H1 (cell line): ENCODE results near the gene C1D. TPM values are rescaled to one million over a fixed set of nuclear protein-coding genes. Genes with fewer than 3 reads are reported as not detected.

Experiments
- polyA plus RNA-seq, 7 experiments: library from polyadenylated mRNA; depleted of rRNA in 3 of 7; stranded (reverse) in 5 of 7; unstranded in 2 of 7; fragments of >200 nt in 5 of 7; fragments of 200-250 nt in 2 of 7; gene quantifications; 1 replicate in 5 of 7; 2 replicates in 1 of 7; 4 replicates in 1 of 7; pipeline versions ENCODE4 v1.2.1 to v1.2.3, GENCODE V29; 2011 to 2013; ENCODE audit warnings: missing spikeins in 2 of 7, mixed read lengths in 2 of 7
- total RNA-seq: library from RNA; stranded (reverse); fragmentation: NEBNext Ultra II Directional; extraction: Animal tissue kit (Norgen Biotek cat#: 25700); gene quantifications from 2 replicates; pipeline ENCODE4 v1.2.1, GENCODE V29; 2021
- TF ChIP-seq, protein P1 (sequence below): fragments of 300-600 bp; sonication (generic); IDR thresholded peaks from 2 replicates; pipeline ENCODE4 v1.7.1; 2012; ENCODE audit warnings: low read length, moderate library complexity, mild to moderate bottlenecking, inconsistent platforms; ENCODE audit not compliant: insufficient replicate concordance
- TF ChIP-seq, protein P2 (sequence below): IDR thresholded peaks from 2 replicates; pipeline ENCODE4 v1.6.1; 2011; ENCODE audit warnings: low read depth, mild to moderate bottlenecking, low read length; ENCODE audit not compliant: insufficient read depth

The C1D gene
- total and polyA plus RNA-seq, 2 of the 8 experiments (the other 6 are each of a cell fraction or from before 2014, with no cell fraction given) = 17.5 to 24.1 TPM

DNA sequence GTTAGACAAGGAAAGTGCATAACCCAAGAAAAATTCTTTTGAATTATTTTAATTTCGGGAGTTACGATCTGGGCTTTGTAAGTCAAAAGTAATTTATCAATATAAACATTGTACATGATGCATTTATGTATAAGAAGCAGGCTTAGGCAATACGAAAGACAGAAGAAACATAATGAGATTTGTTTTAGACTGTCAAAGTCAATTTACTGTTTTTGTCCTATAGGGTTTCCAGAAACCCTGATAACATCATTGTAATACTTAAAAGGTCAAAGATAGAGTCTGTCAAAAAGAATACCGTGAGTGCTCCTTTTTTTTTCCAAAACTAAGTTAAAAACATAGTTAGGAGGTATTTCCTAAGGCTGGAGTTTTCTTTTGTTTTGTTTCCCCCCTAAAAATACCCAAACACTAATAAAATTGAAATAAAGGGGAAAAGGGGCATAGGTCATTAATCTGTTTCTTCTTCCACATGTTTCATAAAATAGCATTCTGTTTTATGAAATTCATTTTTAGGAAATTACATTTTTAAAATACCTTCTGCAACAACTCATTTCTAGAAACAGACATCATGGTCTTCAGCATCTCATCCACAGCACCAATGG lies 16.1 kb downstream of the C1D start (continued):
- TF ChIP-seq, protein P1, sequence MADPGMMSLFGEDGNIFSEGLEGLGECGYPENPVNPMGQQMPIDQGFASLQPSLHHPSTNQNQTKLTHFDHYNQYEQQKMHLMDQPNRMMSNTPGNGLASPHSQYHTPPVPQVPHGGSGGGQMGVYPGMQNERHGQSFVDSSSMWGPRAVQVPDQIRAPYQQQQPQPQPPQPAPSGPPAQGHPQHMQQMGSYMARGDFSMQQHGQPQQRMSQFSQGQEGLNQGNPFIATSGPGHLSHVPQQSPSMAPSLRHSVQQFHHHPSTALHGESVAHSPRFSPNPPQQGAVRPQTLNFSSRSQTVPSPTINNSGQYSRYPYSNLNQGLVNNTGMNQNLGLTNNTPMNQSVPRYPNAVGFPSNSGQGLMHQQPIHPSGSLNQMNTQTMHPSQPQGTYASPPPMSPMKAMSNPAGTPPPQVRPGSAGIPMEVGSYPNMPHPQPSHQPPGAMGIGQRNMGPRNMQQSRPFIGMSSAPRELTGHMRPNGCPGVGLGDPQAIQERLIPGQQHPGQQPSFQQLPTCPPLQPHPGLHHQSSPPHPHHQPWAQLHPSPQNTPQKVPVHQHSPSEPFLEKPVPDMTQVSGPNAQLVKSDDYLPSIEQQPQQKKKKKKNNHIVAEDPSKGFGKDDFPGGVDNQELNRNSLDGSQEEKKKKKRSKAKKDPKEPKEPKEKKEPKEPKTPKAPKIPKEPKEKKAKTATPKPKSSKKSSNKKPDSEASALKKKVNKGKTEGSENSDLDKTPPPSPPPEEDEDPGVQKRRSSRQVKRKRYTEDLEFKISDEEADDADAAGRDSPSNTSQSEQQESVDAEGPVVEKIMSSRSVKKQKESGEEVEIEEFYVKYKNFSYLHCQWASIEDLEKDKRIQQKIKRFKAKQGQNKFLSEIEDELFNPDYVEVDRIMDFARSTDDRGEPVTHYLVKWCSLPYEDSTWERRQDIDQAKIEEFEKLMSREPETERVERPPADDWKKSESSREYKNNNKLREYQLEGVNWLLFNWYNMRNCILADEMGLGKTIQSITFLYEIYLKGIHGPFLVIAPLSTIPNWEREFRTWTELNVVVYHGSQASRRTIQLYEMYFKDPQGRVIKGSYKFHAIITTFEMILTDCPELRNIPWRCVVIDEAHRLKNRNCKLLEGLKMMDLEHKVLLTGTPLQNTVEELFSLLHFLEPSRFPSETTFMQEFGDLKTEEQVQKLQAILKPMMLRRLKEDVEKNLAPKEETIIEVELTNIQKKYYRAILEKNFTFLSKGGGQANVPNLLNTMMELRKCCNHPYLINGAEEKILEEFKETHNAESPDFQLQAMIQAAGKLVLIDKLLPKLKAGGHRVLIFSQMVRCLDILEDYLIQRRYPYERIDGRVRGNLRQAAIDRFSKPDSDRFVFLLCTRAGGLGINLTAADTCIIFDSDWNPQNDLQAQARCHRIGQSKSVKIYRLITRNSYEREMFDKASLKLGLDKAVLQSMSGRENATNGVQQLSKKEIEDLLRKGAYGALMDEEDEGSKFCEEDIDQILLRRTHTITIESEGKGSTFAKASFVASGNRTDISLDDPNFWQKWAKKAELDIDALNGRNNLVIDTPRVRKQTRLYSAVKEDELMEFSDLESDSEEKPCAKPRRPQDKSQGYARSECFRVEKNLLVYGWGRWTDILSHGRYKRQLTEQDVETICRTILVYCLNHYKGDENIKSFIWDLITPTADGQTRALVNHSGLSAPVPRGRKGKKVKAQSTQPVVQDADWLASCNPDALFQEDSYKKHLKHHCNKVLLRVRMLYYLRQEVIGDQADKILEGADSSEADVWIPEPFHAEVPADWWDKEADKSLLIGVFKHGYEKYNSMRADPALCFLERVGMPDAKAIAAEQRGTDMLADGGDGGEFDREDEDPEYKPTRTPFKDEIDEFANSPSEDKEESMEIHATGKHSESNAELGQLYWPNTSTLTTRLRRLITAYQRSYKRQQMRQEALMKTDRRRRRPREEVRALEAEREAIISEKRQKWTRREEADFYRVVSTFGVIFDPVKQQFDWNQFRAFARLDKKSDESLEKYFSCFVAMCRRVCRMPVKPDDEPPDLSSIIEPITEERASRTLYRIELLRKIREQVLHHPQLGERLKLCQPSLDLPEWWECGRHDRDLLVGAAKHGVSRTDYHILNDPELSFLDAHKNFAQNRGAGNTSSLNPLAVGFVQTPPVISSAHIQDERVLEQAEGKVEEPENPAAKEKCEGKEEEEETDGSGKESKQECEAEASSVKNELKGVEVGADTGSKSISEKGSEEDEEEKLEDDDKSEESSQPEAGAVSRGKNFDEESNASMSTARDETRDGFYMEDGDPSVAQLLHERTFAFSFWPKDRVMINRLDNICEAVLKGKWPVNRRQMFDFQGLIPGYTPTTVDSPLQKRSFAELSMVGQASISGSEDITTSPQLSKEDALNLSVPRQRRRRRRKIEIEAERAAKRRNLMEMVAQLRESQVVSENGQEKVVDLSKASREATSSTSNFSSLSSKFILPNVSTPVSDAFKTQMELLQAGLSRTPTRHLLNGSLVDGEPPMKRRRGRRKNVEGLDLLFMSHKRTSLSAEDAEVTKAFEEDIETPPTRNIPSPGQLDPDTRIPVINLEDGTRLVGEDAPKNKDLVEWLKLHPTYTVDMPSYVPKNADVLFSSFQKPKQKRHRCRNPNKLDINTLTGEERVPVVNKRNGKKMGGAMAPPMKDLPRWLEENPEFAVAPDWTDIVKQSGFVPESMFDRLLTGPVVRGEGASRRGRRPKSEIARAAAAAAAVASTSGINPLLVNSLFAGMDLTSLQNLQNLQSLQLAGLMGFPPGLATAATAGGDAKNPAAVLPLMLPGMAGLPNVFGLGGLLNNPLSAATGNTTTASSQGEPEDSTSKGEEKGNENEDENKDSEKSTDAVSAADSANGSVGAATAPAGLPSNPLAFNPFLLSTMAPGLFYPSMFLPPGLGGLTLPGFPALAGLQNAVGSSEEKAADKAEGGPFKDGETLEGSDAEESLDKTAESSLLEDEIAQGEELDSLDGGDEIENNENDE = no peak
- TF ChIP-seq, protein P2, sequence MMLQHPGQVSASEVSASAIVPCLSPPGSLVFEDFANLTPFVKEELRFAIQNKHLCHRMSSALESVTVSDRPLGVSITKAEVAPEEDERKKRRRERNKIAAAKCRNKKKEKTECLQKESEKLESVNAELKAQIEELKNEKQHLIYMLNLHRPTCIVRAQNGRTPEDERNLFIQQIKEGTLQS = no peak
